Esophagus squamous epithelium (tissue), 5 donors: ENCODE data around the gene AADACL4. TPM values are rescaled to one million over a fixed set of nuclear protein-coding genes. Genes with fewer than 3 reads are reported as not detected.

Source experiments
- DNase-seq: peaks from one replicate; lab custom pipeline; 2025; lab: John Stamatoyannopoulos, UW
- H3K27ac ChIP-seq, 4 donors: fragments of 200-600 bp; sonication (generic); one replicate each; pipeline ENCODE4 v1.5.1; 2016 to 2019; ENCODE audit warnings: mild to moderate bottlenecking in 1 of 4
- H3K27me3 ChIP-seq, 4 donors: fragments of 200-600 bp; sonication (generic); 1 replicate in 3 of 4; 2 replicates in 1 of 4; pipeline versions ENCODE4 v1.5.1 to v1.6.0; 2017 to 2021; ENCODE audit warnings: antibody characterized with exemption in 1 of 4
- H3K36me3 ChIP-seq, 3 donors: fragments of 200-600 bp; sonication (generic); one replicate each; pipeline ENCODE4 v1.5.1; 2016 to 2019
- H3K4me1 ChIP-seq, 3 donors: fragments of 200-600 bp; sonication (generic); one replicate each; pipeline ENCODE4 v1.5.1; 2017 to 2019
- H3K4me3 ChIP-seq, 4 donors: fragments of 200-600 bp; sonication (generic); 1 replicate in 3 of 4; 2 replicates in 1 of 4; pipeline ENCODE4 v1.5.1; 2016 to 2019; ENCODE audit warnings: mild to moderate bottlenecking in 2 of 4, moderate library complexity in 1 of 4
- H3K9me3 ChIP-seq, 3 donors: fragments of 200-600 bp; sonication (generic); one replicate each; pipeline ENCODE4 v1.5.1; 2016 to 2019
- CTCF ChIP-seq, 6 experiments: fragments of 450-650 bp in 4 of 6; fragments of 200-600 bp in 2 of 6; sonication (generic) in 2 of 6; IDR thresholded peaks; one replicate each; pipeline ENCODE4 v1.5.1; 2016 to 2019; ENCODE audit warnings: antibody characterized with exemption in 6 of 6, mild to moderate bottlenecking in 4 of 6, moderate library complexity in 4 of 6
- POLR2A ChIP-seq, 4 donors: fragments of 450-650 bp; IDR thresholded peaks; one replicate each; pipeline ENCODE4 v1.6.1; 2017; ENCODE audit warnings: antibody characterized with exemption in 4 of 4, mild to moderate bottlenecking in 4 of 4, moderate library complexity in 3 of 4
- WGBS, 2 donors: methylation state at CpG; one replicate each; pipeline ENCODE4 v1.1.5; 2018; 5-methylcytosine and 5-hydroxymethylcytosine counted together
- intact Hi-C: fragments of 100-400 bp; cut with DNase I; formaldehyde crosslinking; loops from one replicate; pipeline ENCODE4 v1.15.0; 2022
- small RNA-seq, 4 donors: library from RNA; depleted of rRNA; stranded (forward); fragments of <200 nt; gene quantifications; one replicate each; pipeline ENCODE3, GENCODE V24; 2016
- total RNA-seq, 4 donors: library from RNA; depleted of rRNA; stranded (reverse); fragments of >200 nt; gene quantifications; one replicate each; pipeline ENCODE4 v1.1.0, GENCODE V29; 2016
- donor health status: DM: yes; HTN: yes; CAD: no.

The AADACL4 gene
- total RNA-seq, 4 donors from 2014 or later: not detected

GRCh38 chr1:12714710-12715475, 71.0 kb downstream of the AADACL4 start:
- peaks cover 0 to 19% (median 0%) of the 10 kb centered on the region in 4 donors for H3K27me3 ChIP-seq
- no peak overlapping the region for H3K27ac ChIP-seq
- WGBS, 2 donors: 56 to 57% methylated on average over 2 to 3 of the region's 3 CpGs
- no peak for DNase-seq
- no peaks in the 10 kb centered on the region for H3K36me3 ChIP-seq
- TF ChIP-seq POLR2A (IDR thresholded peaks at IDR 0.05) (no peak), CTCF (IDR thresholded peaks at IDR 0.05) (no peak)
- no peaks in the 10 kb centered on the region for H3K9me3 ChIP-seq
- intact Hi-C loops: no loop called here
- no peak overlapping the region for H3K4me3 ChIP-seq
- H3K4me1 ChIP-seq: no peaks in the 10 kb centered on the region

- H3K4me1 ChIP-seq: no peaks in the 10 kb centered on the region
- no peak for TF ChIP-seq POLR2A (IDR thresholded peaks at IDR 0.05)
- no peak for TF ChIP-seq CTCF (IDR thresholded peaks at IDR 0.05)
- no peaks in the 10 kb centered on the region for H3K36me3 ChIP-seq
- no peaks in the 10 kb centered on the region for H3K9me3 ChIP-seq
- DNase-seq: no peak
- H3K27ac ChIP-seq: no peak within 1 kb of the TSS
- intact Hi-C loops: no loop called here
- WGBS, 2 donors: 83 to 87% methylated on average over 4 to 8 of the region's 8 CpGs
- H3K27me3 ChIP-seq: peaks cover 0 to 24% (median 0%) of the 10 kb centered on the region in 4 donors
- no peak within 1 kb of the TSS for H3K4me3 ChIP-seq
Measured at GRCh38 chr1:12715896-12716437, 72.1 kb downstream of the AADACL4 start, which contains the start of gene AADACL3. Gene AADACL3, plus strand, starts transcription at chr1:12716110. Its CDS starts 67 bp downstream, at chr1:12716177.

Small RNA genes within 50 kb of the gene (small RNA-seq; reads per million reads assigned to genes)
- gene AC244670.1: 0 reads per million in 4 donors

Other genes with a start within 250 kb of the AADACL4 start
- gene DHRS3, start 25.9 kb upstream of the AADACL4 start, total RNA-seq: 100 to 1,000 TPM in 3 of 4 donors, 10 to 100 TPM in 1; 87.7 to 166 (median 117) TPM
- not detected for gene AADACL3, start 72.0 kb downstream of the AADACL4 start, total RNA-seq
- not detected for gene CFAP107, start 102.1 kb downstream of the AADACL4 start, total RNA-seq
- gene PRAMEF12, start 129.7 kb downstream of the AADACL4 start, total RNA-seq: not detected
- gene PRAMEF1, start 147.3 kb downstream of the AADACL4 start, total RNA-seq: not detected
- gene PRAMEF11, start 187.3 kb downstream of the AADACL4 start, total RNA-seq: not detected
- not detected for gene HNRNPCL1, start 204.6 kb downstream of the AADACL4 start, total RNA-seq
- not detected for gene PRAMEF2, start 213.0 kb downstream of the AADACL4 start, total RNA-seq
- not detected for gene PRAMEF4, start 242.1 kb downstream of the AADACL4 start, total RNA-seq